ENCODE results near the gene STK38. TPM values are rescaled to one million over a fixed set of nuclear protein-coding genes. Genes with fewer than 3 reads are reported as not detected.
"Not testable (repeated sequence)": the region's sequence is repeated elsewhere in the genome, so short reads cannot be mapped to it uniquely, and the experiment has no call there.

The STK38 gene
- total RNA-seq, 6 experiments from 2014 or later, result 12.5 to 19.2 (median 16.1) TPM

- Histone ChIP-seq H3K27me3 (no peaks in the 10 kb centered on the region), H3K36me3 (no peaks in the 10 kb centered on the region), H3K27ac (no peak overlapping the region), H3K9me3 (no peaks in the 10 kb centered on the region), H3K4me3 (no peak overlapping the region), H3K4me1 (peaks cover 0 to 12% (median 4%) of the 10 kb centered on the region in 4 donors)
- intact Hi-C loops (cut with DNase I), result no loop called here
- DNase-seq (no peak), ATAC-seq (no peak)
- 59% methylated on average over 3 of the region's 3 CpGs for WGBS (ENCODE audit: insufficient coverage, low coverage, low lambda C conversion rate, missing lambda C conversion rate)
- no peak for TF ChIP-seq POLR2A (IDR thresholded peaks at IDR 0.05)
- TF ChIP-seq, protein P1, sequence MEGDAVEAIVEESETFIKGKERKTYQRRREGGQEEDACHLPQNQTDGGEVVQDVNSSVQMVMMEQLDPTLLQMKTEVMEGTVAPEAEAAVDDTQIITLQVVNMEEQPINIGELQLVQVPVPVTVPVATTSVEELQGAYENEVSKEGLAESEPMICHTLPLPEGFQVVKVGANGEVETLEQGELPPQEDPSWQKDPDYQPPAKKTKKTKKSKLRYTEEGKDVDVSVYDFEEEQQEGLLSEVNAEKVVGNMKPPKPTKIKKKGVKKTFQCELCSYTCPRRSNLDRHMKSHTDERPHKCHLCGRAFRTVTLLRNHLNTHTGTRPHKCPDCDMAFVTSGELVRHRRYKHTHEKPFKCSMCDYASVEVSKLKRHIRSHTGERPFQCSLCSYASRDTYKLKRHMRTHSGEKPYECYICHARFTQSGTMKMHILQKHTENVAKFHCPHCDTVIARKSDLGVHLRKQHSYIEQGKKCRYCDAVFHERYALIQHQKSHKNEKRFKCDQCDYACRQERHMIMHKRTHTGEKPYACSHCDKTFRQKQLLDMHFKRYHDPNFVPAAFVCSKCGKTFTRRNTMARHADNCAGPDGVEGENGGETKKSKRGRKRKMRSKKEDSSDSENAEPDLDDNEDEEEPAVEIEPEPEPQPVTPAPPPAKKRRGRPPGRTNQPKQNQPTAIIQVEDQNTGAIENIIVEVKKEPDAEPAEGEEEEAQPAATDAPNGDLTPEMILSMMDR (IDR thresholded peaks at IDR 0.05), result no peak
Observed at GRCh38 chr6:36461646-36462045, 85.6 kb downstream of the STK38 start.

DNA sequence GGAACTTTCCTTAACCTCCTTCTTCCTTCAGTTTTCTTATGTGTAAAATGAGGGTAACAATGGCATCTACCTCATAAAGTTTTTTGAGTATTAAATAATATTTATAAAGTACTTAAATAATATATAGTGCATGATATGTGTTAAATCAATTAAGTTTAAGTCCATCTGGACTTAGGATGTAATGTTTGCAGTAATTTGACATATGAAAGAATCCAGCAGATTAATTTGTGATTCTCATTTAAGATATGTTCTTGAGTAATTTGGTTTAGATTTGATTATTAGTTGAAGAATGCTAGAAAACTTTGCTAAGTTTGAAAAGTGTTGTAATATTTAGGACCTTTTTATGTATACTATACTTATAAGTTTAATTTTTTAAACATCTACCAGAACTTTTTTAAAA, 86.4 kb downstream of the STK38 start:
- Histone ChIP-seq H3K27me3 (no peaks in the 10 kb centered on the region), H3K4me1 (peaks cover 0 to 12% (median 4%) of the 10 kb centered on the region in 4 donors), H3K9me3 (no peaks in the 10 kb centered on the region), H3K36me3 (no peaks in the 10 kb centered on the region), H3K4me3 (no peak overlapping the region), H3K27ac (no peak overlapping the region)
- intact Hi-C loops (cut with DNase I), result no loop called here
- TF ChIP-seq, protein P1 (IDR thresholded peaks at IDR 0.05), result no peak
- TF ChIP-seq POLR2A (IDR thresholded peaks at IDR 0.05), result no peak
- DNase-seq (no peak), ATAC-seq (no peak)

GRCh38 chr6:36459501-36459900, 87.8 kb downstream of the STK38 start:
- Histone ChIP-seq H3K9me3 (no peaks in the 10 kb centered on the region), H3K27me3 (no peaks in the 10 kb centered on the region), H3K4me1 (peaks cover 0 to 12% (median 4%) of the 10 kb centered on the region in 4 donors), H3K36me3 (no peaks in the 10 kb centered on the region), H3K4me3 (no peak overlapping the region), H3K27ac (no peak overlapping the region)
- no peak for TF ChIP-seq POLR2A (IDR thresholded peaks at IDR 0.05)
- TF ChIP-seq, protein P1 (IDR thresholded peaks at IDR 0.05), result no peak
- peak in 2 of 4 donors; percentile 38 to 45 for ATAC-seq
- intact Hi-C loops (cut with DNase I), result no loop called here
- DNase-seq, result no peak

- intact Hi-C loops (cut with DNase I), result no loop called here
- 69% methylated on average over 3 of the region's 3 CpGs for WGBS (ENCODE audit: insufficient coverage, low coverage, low lambda C conversion rate, missing lambda C conversion rate)
Observed at GRCh38 chr6:36455486-36456027, 91.7 kb downstream of the STK38 start.

DNA sequence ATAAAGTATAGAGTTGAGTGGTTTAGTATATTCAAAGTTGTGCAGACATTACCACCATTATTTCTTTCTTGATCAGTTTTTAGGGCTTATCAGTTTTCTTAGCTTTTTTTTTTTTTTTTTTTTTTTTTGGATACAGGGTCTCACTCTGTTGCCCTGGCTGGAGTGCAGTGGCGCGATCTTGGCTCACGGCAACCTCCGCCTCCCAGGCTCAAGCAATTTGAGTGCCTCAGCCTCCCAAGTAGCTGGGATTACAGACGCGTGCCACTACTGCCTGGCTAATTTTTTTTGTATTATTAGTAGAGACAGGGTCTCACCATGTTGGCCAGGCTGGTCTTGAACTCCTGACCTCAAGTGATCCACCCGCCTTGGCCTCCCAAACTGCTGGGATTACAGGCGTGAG, 94.4 kb downstream of the STK38 start:
- 92% methylated on average over 2 of the region's 8 CpGs for WGBS (ENCODE audit: insufficient coverage, low coverage, low lambda C conversion rate, missing lambda C conversion rate)
- H3K4me1 ChIP-seq; ATAC-seq; H3K9me3 ChIP-seq; H3K27me3 ChIP-seq; H3K36me3 ChIP-seq; H3K27ac ChIP-seq; DNase-seq; intact Hi-C loops (cut with DNase I); H3K4me3 ChIP-seq: not testable (repeated sequence)

More at GRCh38 chr6:36455486-36456027, 91.7 kb downstream of the STK38 start:
- Histone ChIP-seq H3K36me3 (no peaks in the 10 kb centered on the region), H3K9me3 (no peaks in the 10 kb centered on the region), H3K4me3 (no peak overlapping the region), H3K27ac (no peak overlapping the region), H3K4me1 (peaks cover 0 to 12% (median 4%) of the 10 kb centered on the region in 4 donors), H3K27me3 (no peaks in the 10 kb centered on the region)
- ATAC-seq (no peak), DNase-seq (no peak)
- TF ChIP-seq, protein P1 (IDR thresholded peaks at IDR 0.05), result no peak
- no peak for TF ChIP-seq POLR2A (IDR thresholded peaks at IDR 0.05)

DNA sequence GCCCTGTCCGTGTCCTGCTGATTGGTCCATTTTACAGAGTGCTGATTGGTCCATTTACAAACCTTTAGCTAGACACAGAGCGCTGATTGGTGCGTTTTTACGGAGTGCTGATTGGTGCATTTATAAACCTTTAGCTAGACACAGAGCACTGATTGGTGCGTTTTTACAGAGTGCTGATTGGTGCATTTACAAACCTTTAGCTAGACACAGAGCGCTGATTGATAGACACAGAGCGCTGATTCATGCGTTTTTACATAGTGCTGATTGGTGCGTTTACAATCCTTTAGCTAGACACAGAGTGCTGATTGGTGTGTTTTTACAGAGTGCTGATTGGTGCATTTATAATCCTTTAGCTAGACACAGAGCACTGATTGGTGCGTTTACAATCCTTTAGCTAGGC, 98.1 kb downstream of the STK38 start:
- intact Hi-C loops (cut with DNase I); DNase-seq; H3K4me3 ChIP-seq; H3K27me3 ChIP-seq; H3K9me3 ChIP-seq; ATAC-seq; H3K36me3 ChIP-seq; H3K27ac ChIP-seq: not testable (repeated sequence)
- WGBS (ENCODE audit: insufficient coverage, low coverage, low lambda C conversion rate, missing lambda C conversion rate), result 96% methylated on average over 6 of the region's 10 CpGs
- peaks cover 0 to 14% (median 4%) of the 10 kb centered on the region in 4 donors for H3K4me1 ChIP-seq
